ENCODE results near the gene TAMM41. TPM values are rescaled to one million over a fixed set of nuclear protein-coding genes. Genes with fewer than 3 reads are reported as not detected.

Gene TAMM41
- total RNA-seq, result 8.3 and 11.5 TPM in 2 replicates

GRCh38 chr3:11846281-11847266 is at the start of gene TAMM41:
Gene TAMM41 (minus strand): TSS chr3:11846885. CDS start chr3:11846636, 249 bp downstream.

Other genes starting within 250 kb of the TAMM41 start
- 23.9 and 36.3 TPM in 2 replicates for gene VGLL4, start 203.0 kb downstream of the TAMM41 start, total RNA-seq
- gene SYN2, start 157.5 kb upstream of the TAMM41 start, total RNA-seq, result under 0.01 and 0.04 TPM in 2 replicates

Data from hair follicular keratinocyte (primary cell).